H9 (cell line): Measurements from ENCODE around the gene BMP5. TPM values are rescaled to one million over a fixed set of nuclear protein-coding genes. Genes with fewer than 3 reads are reported as not detected.

Experiments
- DNase-seq: peaks from one replicate; pipeline ENCODE4 v3.0.0-alpha.2; 2017
- H2AFZ ChIP-seq: one replicate; pipeline ENCODE4 v1.6.1; 2013; ENCODE audit warnings: mild to moderate bottlenecking, low read length, control low read depth, moderate library complexity
- H2AK5ac ChIP-seq: 2 replicates; pipeline ENCODE4 v1.6.1; 2013; ENCODE audit warnings: low read length, control low read depth, mixed read lengths; ENCODE audit not compliant: insufficient read length
- H2BK120ac ChIP-seq: one replicate; pipeline ENCODE4 v1.6.1; 2013; ENCODE audit warnings: low read depth, mild to moderate bottlenecking, low read length, control low read depth, inconsistent platforms; ENCODE audit not compliant: poor library complexity, severe bottlenecking
- H2BK12ac ChIP-seq: 2 replicates; pipeline ENCODE4 v1.6.1; 2013; ENCODE audit warnings: low read length, control low read depth, mixed read lengths, low read depth; ENCODE audit not compliant: insufficient read length
- H2BK15ac ChIP-seq: 2 replicates; pipeline ENCODE4 v1.6.1; 2013; ENCODE audit warnings: low read depth, low read length, control low read depth
- H2BK20ac ChIP-seq: one replicate; pipeline ENCODE4 v1.6.1; 2013; ENCODE audit warnings: low read depth, mild to moderate bottlenecking, low read length, control low read depth, inconsistent platforms; ENCODE audit not compliant: poor library complexity, severe bottlenecking
- H2BK5ac ChIP-seq: 2 replicates; pipeline ENCODE4 v1.6.1; 2013; ENCODE audit warnings: low read length, control low read depth, mixed read lengths; ENCODE audit not compliant: insufficient read length
- H3K14ac ChIP-seq: 2 replicates; pipeline ENCODE4 v1.6.1; 2013; ENCODE audit warnings: low read length, control low read depth; ENCODE audit not compliant: insufficient read depth
- H3K18ac ChIP-seq: 2 replicates; pipeline ENCODE4 v1.6.1; 2013; ENCODE audit warnings: low read depth, mild to moderate bottlenecking, mixed read lengths, low read length, control low read depth; ENCODE audit not compliant: insufficient read length
- H3K23ac ChIP-seq: 2 replicates; pipeline ENCODE4 v1.6.1; 2013; ENCODE audit warnings: low read length, control low read depth, mixed read lengths, low read depth; ENCODE audit not compliant: insufficient read length
- H3K23me2 ChIP-seq: 2 replicates; pipeline ENCODE4 v1.6.1; 2013; ENCODE audit warnings: low read depth, mild to moderate bottlenecking, mixed read lengths, low read length, control low read depth; ENCODE audit not compliant: insufficient read length, poor library complexity, severe bottlenecking
- H3K27ac ChIP-seq: 2 replicates; pipeline ENCODE4 v1.5.1; 2013; ENCODE audit warnings: low read length, control low read depth, mixed read lengths, low read depth; ENCODE audit not compliant: insufficient read length
- H3K27me3 ChIP-seq: 2 replicates; pipeline ENCODE4 v1.6.1; 2013; ENCODE audit warnings: low read length, control low read depth, inconsistent platforms; ENCODE audit not compliant: insufficient read depth
- H3K4ac ChIP-seq: 2 replicates; pipeline ENCODE4 v1.6.1; 2013; ENCODE audit warnings: low read depth, mild to moderate bottlenecking, control low read depth, inconsistent platforms, low read length, moderate library complexity
- H3K4me1 ChIP-seq: 2 replicates; pipeline ENCODE4 v1.6.1; 2013; ENCODE audit warnings: low read length, control low read depth, inconsistent platforms; ENCODE audit not compliant: insufficient read depth
- H3K4me2 ChIP-seq: 2 replicates; pipeline ENCODE4 v1.6.1; 2013; ENCODE audit warnings: low read length, control low read depth, mixed read lengths; ENCODE audit not compliant: insufficient read length, insufficient read depth
- H3K56ac ChIP-seq: 2 replicates; pipeline ENCODE4 v1.6.1; 2013; ENCODE audit warnings: low read depth, mild to moderate bottlenecking, mixed read lengths, low read length, control low read depth; ENCODE audit not compliant: insufficient read length
- H3K79me1 ChIP-seq: 2 replicates; pipeline ENCODE4 v1.6.1; 2013; ENCODE audit warnings: low read depth, mild to moderate bottlenecking, moderate library complexity, low read length, control low read depth, inconsistent platforms; ENCODE audit not compliant: insufficient read depth, poor library complexity, severe bottlenecking
- H3K79me2 ChIP-seq: 2 replicates; pipeline ENCODE4 v1.6.1; 2013; ENCODE audit warnings: low read length, control low read depth, inconsistent platforms; ENCODE audit not compliant: insufficient read depth
- H3K9ac ChIP-seq: 2 replicates; pipeline ENCODE4 v1.6.1; 2013; ENCODE audit warnings: low read length, control low read depth, mixed read lengths; ENCODE audit not compliant: insufficient read length; ENCODE audit errors: extremely low read depth
- H3K9me3 ChIP-seq: one replicate; pipeline ENCODE4 v1.6.1; 2013; ENCODE audit warnings: low read depth, low read length, inconsistent platforms; ENCODE audit not compliant: control insufficient read depth
- H3T11ph ChIP-seq: one replicate; pipeline ENCODE4 v1.6.1; 2013; ENCODE audit warnings: mild to moderate bottlenecking, low read length, control low read depth, inconsistent platforms
- H4K20me1 ChIP-seq: one replicate; pipeline ENCODE4 v1.6.1; 2013; ENCODE audit not compliant: control insufficient read depth, insufficient read length, insufficient read depth
- H4K5ac ChIP-seq: 2 replicates; pipeline ENCODE4 v1.6.1; 2013; ENCODE audit warnings: low read depth, mild to moderate bottlenecking, mixed read lengths, low read length, control low read depth; ENCODE audit not compliant: insufficient read length
- H4K8ac ChIP-seq: replicated peaks from 2 replicates; pipeline ENCODE4 v1.6.1; 2013; ENCODE audit warnings: low read length, control low read depth, mixed read lengths, low read depth; ENCODE audit not compliant: insufficient read length
- H4K91ac ChIP-seq: 2 replicates; pipeline ENCODE4 v1.6.1; 2013; ENCODE audit warnings: low read depth, mild to moderate bottlenecking, moderate library complexity, mixed read lengths, low read length, control low read depth; ENCODE audit not compliant: insufficient read length
- H3K27ac Mint-ChIP-seq, 3 experiments: 2 replicates in 2 of 3; 3 replicates in 1 of 3; pipeline ENCODE4 v1.8.0; 2020 to 2021; ENCODE audit warnings: mixed read lengths in 3 of 3, mild to moderate bottlenecking in 1 of 3, moderate library complexity in 1 of 3
- H3K27me3 Mint-ChIP-seq: 2 replicates; pipeline ENCODE4 v1.8.0; 2021; ENCODE audit warnings: low read depth, mild to moderate bottlenecking, moderate library complexity, mixed read lengths
- H3K36me3 Mint-ChIP-seq, 3 experiments: 2 replicates in 2 of 3; 3 replicates in 1 of 3; pipeline ENCODE4 v1.8.0; 2020 to 2021; ENCODE audit warnings: low read depth in 3 of 3, mixed read lengths in 3 of 3; ENCODE audit not compliant: insufficient read depth in 1 of 3
- H3K4me1 Mint-ChIP-seq, 2 experiments: 2 replicates each; pipeline ENCODE4 v1.8.0; 2020; ENCODE audit warnings: mixed read lengths in 2 of 2
- H3K4me3 Mint-ChIP-seq, 2 experiments: 2 replicates in 1 of 2; 3 replicates in 1 of 2; pipeline ENCODE4 v1.8.0; 2020 to 2021; ENCODE audit warnings: mild to moderate bottlenecking in 2 of 2, mixed read lengths in 2 of 2, moderate library complexity in 1 of 2
- H3K9me3 Mint-ChIP-seq, 2 experiments: 2 replicates in 1 of 2; 3 replicates in 1 of 2; pipeline ENCODE4 v1.8.0; 2020; ENCODE audit warnings: mild to moderate bottlenecking in 2 of 2, mixed read lengths in 2 of 2, moderate library complexity in 1 of 2
- WGBS: extraction: QIAGEN DNeasy Blood & Tissue Kit; methylation state at CpG from one replicate; pipeline ENCODE4 v1.1.7; 2013; ENCODE audit warnings: missing lambda C conversion rate, low lambda C conversion rate, mixed read lengths; ENCODE audit not compliant: insufficient read length; ENCODE audit errors: extremely low coverage; 5-methylcytosine and 5-hydroxymethylcytosine counted together
- total RNA-seq: library from RNA; stranded (reverse); gene quantifications from 2 replicates; pipeline ENCODE4 v1.2.1, GENCODE V29; 2021
- TF ChIP-seq, protein P1 (sequence below): fragments of 200-600 bp; sonication (generic); conservative IDR thresholded peaks from 3 replicates; pipeline ENCODE4 v1.8.0; 2021; ENCODE audit warnings: antibody characterized with exemption, mild to moderate bottlenecking

The BMP5 gene
- total RNA-seq, 1 experiment from 2014 or later: not detected

GRCh38 chr6:55836945-55837344 is 38.4 kb downstream of the BMP5 start:
- H2BK12ac ChIP-seq: no peak overlapping the region
- no peak overlapping the region for H3K4ac ChIP-seq
- H4K91ac ChIP-seq: no peak overlapping the region
- no peaks in the 10 kb centered on the region for H3K27me3 Mint-ChIP-seq
- H3K18ac ChIP-seq: no peak overlapping the region
- no peaks in the 10 kb centered on the region for H4K20me1 ChIP-seq
- H2AFZ ChIP-seq: no peak overlapping the region
- H3K23me2 ChIP-seq: no peaks in the 10 kb centered on the region
- TF ChIP-seq, protein P1, sequence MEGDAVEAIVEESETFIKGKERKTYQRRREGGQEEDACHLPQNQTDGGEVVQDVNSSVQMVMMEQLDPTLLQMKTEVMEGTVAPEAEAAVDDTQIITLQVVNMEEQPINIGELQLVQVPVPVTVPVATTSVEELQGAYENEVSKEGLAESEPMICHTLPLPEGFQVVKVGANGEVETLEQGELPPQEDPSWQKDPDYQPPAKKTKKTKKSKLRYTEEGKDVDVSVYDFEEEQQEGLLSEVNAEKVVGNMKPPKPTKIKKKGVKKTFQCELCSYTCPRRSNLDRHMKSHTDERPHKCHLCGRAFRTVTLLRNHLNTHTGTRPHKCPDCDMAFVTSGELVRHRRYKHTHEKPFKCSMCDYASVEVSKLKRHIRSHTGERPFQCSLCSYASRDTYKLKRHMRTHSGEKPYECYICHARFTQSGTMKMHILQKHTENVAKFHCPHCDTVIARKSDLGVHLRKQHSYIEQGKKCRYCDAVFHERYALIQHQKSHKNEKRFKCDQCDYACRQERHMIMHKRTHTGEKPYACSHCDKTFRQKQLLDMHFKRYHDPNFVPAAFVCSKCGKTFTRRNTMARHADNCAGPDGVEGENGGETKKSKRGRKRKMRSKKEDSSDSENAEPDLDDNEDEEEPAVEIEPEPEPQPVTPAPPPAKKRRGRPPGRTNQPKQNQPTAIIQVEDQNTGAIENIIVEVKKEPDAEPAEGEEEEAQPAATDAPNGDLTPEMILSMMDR: no peak
- no peak overlapping the region for H3K27ac ChIP-seq
- H3K14ac ChIP-seq: no peak overlapping the region
- no peak overlapping the region for H3T11ph ChIP-seq
- H2BK15ac ChIP-seq: no peak overlapping the region
- no peak overlapping the region for H3K4me2 ChIP-seq
- H3K79me2 ChIP-seq: no peaks in the 10 kb centered on the region
- no peak overlapping the region for H4K5ac ChIP-seq
- no peaks in the 10 kb centered on the region for H3K27me3 ChIP-seq
- no CpG with 5 or more reads among the region's 4 CpGs for WGBS
- no peak overlapping the region for H3K9ac ChIP-seq
- H3K4me1 Mint-ChIP-seq: peaks cover 5 to 10% of the 10 kb centered on the region in 2 experiments; a peak in 2 of 4 replicates
- no peak overlapping the region for H3K4me3 Mint-ChIP-seq
- H3K56ac ChIP-seq: no peak overlapping the region
- H3K23ac ChIP-seq: no peak overlapping the region
- H2BK5ac ChIP-seq: no peak overlapping the region
- no peak overlapping the region for H2BK20ac ChIP-seq
- H3K36me3 Mint-ChIP-seq: no peaks in the 10 kb centered on the region
- no peak overlapping the region for H2BK120ac ChIP-seq
- no peak overlapping the region for H4K8ac ChIP-seq
- H3K9me3 Mint-ChIP-seq: no peaks in the 10 kb centered on the region
- no peaks in the 10 kb centered on the region for H3K9me3 ChIP-seq
- H3K79me1 ChIP-seq: no peaks in the 10 kb centered on the region
- H3K27ac Mint-ChIP-seq: no peak overlapping the region
- DNase-seq: no peak
- H2AK5ac ChIP-seq: no peak overlapping the region
- H3K4me1 ChIP-seq: no peaks in the 10 kb centered on the region
